Skeletal muscle tissue (tissue), 4 donors: Measurements from ENCODE around the gene RAB5A. TPM values are rescaled to one million over a fixed set of nuclear protein-coding genes. Genes with fewer than 3 reads are reported as not detected.

ENCODE experiments used
- H3K27ac ChIP-seq: one replicate; pipeline ENCODE4 v1.7.0; 2013; ENCODE audit warnings: mild to moderate bottlenecking, low read depth, low read length, inconsistent platforms
- H3K27me3 ChIP-seq, 3 donors: one replicate each; pipeline ENCODE4 v1.7.0; 2013; ENCODE audit warnings: low read length in 3 of 3; ENCODE audit not compliant: control insufficient read depth in 3 of 3, insufficient read depth in 3 of 3
- H3K36me3 ChIP-seq, 3 donors: one replicate each; pipeline ENCODE4 v1.7.0; 2013; ENCODE audit warnings: low read length in 3 of 3; ENCODE audit not compliant: control insufficient read depth in 3 of 3, insufficient read depth in 3 of 3
- H3K4me1 ChIP-seq, 3 donors: one replicate each; pipeline ENCODE4 v1.7.0; 2013; ENCODE audit warnings: low read length in 3 of 3, mild to moderate bottlenecking in 3 of 3; ENCODE audit not compliant: control insufficient read depth in 3 of 3, insufficient read depth in 3 of 3
- H3K4me3 ChIP-seq, 3 donors: one replicate each; pipeline ENCODE4 v1.7.0; 2013; ENCODE audit warnings: low read length in 3 of 3
- H3K9ac ChIP-seq, 3 donors: one replicate each; pipeline ENCODE4 v1.7.0; 2013; ENCODE audit warnings: low read length in 3 of 3, mild to moderate bottlenecking in 3 of 3, moderate library complexity in 2 of 3, low read depth in 1 of 3
- H3K9me3 ChIP-seq, 3 donors: one replicate each; pipeline ENCODE4 v1.7.0; 2013; ENCODE audit warnings: low read length in 3 of 3; ENCODE audit not compliant: control insufficient read depth in 3 of 3
- total RNA-seq: library from RNA; depleted of rRNA; stranded (reverse); fragments of >200 nt; gene quantifications from one replicate; pipeline ENCODE4 v1.2.3, GENCODE V29; 2014
- donor health status: Osteomylitis.

The RAB5A gene
- total RNA-seq, 1 donor from 2014 or later = 38.6 TPM

DNA sequence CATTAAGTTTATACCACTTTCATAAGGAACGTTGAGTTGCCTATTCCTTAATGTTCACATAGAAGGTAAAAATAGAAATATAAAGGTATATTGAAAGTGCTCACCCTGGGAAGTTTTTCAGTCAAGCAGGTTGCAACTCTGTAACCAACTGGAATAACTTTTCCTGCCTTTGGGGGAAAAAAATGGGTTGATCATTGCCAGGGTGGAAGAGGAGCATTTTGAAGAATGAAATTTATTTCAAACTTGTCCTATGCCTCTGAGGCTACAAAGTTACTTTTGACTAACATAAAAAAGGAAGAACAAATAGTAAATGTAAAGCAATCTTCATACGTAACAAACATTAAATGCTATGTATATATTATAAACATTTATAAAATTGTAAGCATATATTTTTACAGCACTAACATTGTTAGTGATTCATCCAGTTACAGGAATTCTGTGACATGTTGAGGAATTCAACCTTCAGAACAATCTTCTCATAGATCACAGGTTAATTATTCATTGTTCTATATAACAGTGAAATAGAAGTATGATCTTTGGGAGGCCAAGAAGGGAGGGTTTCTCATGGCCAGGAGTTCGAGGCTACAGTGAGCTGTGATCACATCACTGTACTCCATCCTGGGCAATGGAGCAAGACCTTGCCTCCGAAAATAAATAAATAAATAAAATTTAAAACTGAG, 26.4 kb upstream of the RAB5A start:
- no peaks in the 10 kb centered on the region for H3K9me3 ChIP-seq
- H3K4me1 ChIP-seq = no peaks in the 10 kb centered on the region

DNA sequence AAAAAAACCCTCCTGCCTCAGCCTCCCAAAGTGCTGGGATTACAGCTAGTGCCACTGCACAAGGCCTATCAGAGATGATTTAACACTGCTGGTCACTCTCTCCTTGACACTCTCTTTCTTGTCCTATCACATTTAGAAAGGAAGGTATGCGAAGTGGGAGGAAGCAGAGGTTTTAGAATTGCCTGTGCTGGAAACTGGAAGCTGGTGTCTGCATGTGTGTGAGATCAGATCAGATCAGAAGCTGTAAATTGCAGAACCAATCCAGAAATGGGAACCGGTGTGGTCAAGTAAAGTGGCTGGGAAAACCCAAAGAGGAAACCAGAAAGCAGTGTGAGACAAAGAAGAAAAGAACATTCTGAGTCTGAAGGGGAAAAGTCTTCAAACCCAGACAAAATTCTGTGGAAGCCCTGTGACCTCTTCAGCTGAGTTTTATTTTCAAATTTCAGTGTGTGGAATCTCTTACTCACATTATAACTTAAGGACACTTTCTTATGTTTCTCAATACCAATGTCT, 15.7 kb upstream of the RAB5A start:
- Histone ChIP-seq H3K4me1 (no peaks in the 10 kb centered on the region), H3K36me3 (no peaks in the 10 kb centered on the region), H3K4me3 (no peak overlapping the region), H3K9me3 (no peaks in the 10 kb centered on the region), H3K27ac (no peak overlapping the region), H3K9ac (no peak overlapping the region), H3K27me3 (peaks cover 8 to 10% (median 10%) of the 10 kb centered on the region in 3 donors)

More for the DNA sequence above, 26.4 kb upstream of the RAB5A start:
- no peaks in the 10 kb centered on the region for H3K27me3 ChIP-seq
- no peak overlapping the region for H3K9ac ChIP-seq
- no peak overlapping the region for H3K27ac ChIP-seq
- no peak overlapping the region for H3K4me3 ChIP-seq
- H3K36me3 ChIP-seq = no peaks in the 10 kb centered on the region

DNA sequence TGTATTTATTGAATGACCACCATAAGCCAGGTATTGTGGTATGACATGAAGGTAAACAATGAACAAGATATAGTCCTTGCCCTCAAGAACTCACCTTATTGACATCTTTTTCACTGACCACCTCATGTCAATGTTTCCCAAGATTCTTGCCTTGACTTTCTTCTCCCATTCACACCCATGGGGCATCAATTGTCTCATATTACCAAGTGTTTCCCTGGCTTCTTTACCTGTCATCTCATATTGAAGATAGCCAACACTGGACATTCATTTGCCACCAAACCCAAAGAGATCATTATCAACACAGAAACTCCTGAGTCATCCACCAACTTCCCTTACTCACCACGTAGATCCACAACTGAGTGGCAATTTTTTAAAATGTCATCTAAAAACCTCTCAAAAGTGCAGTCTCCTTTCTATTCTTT, 15.1 kb upstream of the RAB5A start:
- Histone ChIP-seq H3K27ac (no peak overlapping the region), H3K9me3 (no peaks in the 10 kb centered on the region), H3K9ac (no peak overlapping the region), H3K4me3 (no peak overlapping the region), H3K36me3 (no peaks in the 10 kb centered on the region), H3K4me1 (no peaks in the 10 kb centered on the region), H3K27me3 (peaks cover 8 to 10% (median 10%) of the 10 kb centered on the region in 3 donors)

DNA sequence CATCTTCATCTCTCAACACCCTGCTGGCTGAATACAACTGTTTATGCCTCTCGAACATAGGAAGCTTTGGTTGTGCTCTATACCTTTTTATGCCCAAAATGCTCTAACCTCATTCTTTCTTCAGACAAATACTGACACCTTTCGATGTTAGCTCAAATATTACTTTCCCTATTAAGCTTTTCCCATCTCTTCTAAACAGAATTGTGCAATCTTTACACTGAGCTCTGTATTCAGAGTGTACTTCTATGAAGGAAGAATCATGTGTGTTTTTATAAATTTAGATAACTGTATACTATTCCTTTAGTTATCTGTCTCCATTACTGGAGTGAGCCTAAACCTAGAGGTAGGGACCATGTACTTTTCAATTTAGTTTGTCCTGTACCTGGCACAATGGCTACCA, 14.5 kb upstream of the RAB5A start:
- H3K27ac ChIP-seq = no peak overlapping the region
- H3K27me3 ChIP-seq = peaks cover 8 to 10% (median 10%) of the 10 kb centered on the region in 3 donors

DNA sequence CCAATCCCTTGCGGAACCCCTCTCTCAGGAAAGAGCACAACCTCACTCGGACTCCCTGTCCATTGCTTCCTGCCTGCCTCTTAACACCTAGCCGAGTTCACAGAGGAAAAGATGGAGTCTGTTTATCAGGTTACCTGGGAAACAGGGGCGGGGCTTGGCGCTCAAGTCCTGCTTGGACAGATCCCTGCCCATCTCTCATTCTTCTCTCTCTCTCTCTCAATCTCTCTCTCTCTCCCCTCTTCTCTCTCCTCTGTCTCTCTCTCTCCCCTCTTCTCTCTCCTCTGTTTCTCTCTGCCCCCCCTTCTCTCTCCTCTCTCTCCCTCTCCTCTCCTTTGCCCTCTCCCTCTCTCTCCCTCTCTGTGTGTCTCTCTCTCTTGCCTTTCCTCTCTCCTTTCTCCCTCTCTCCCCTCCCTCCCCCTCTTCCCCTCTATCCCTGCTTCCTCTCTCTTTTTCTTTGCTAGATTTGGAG, 12.8 kb upstream of the RAB5A start, which contains the start of gene EFHB:
TSS of gene EFHB (minus strand) at position 120 of the 469 bp plus-strand sequence. CDS start 199 bp downstream, outside the sequence.
- H3K4me3 ChIP-seq = no peak within 1 kb of the TSS
- no peak within 1 kb of the TSS for H3K9ac ChIP-seq
- peaks cover 8 to 10% (median 10%) of the 10 kb centered on the region in 3 donors for H3K27me3 ChIP-seq
- H3K4me1 ChIP-seq = no peaks in the 10 kb centered on the region
- H3K36me3 ChIP-seq = no peaks in the 10 kb centered on the region
- H3K9me3 ChIP-seq = no peaks in the 10 kb centered on the region
- no peak within 1 kb of the TSS for H3K27ac ChIP-seq

More for the DNA sequence above, 14.5 kb upstream of the RAB5A start:
- H3K9ac ChIP-seq = no peak overlapping the region
- no peaks in the 10 kb centered on the region for H3K9me3 ChIP-seq
- H3K4me3 ChIP-seq = no peak overlapping the region
- no peaks in the 10 kb centered on the region for H3K36me3 ChIP-seq
- H3K4me1 ChIP-seq = no peaks in the 10 kb centered on the region

DNA sequence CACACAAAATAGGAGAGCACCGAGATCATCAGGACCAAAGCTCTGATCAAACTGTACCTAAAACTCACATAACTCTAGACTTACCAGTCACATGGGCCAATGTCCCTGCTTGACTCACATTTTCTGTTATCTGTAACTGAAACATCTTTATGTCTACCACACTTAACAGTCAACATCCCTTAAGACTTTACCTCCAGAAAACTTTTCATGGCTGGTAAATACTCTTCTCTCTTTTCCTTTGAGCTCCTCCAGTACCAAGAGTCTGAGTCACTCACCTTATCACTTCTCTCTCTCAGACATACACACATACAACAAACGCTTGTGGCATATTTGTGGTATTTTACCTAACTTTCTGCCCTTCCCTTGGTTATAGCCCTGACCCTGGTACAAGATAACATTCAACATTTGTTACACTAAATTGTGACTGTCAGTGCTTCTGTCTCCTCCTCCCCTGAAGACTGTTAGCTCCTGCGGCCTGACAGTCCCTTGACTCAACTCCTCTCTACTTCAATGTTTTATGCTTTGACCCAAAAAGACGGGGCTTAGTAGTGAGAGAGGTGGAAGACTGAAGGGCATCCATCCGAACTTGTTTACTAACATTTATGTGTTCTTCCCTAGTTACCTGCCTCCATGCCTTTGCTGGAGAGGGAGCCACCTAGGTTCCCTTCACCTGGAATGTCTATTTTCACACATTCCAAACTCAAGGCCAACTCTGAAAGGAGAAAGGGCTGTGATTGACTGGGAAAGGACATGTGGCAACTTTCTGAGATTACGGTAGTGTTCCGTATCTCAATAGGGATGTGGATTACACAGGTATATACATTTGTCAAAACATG, 9.2 kb upstream of the RAB5A start:
- H3K27ac ChIP-seq = no peak overlapping the region
- H3K4me3 ChIP-seq = no peak overlapping the region
- H3K4me1 ChIP-seq = no peaks in the 10 kb centered on the region
- H3K9me3 ChIP-seq = peaks cover 0 to 2% (median 0%) of the 10 kb centered on the region in 3 donors
- H3K27me3 ChIP-seq = peaks cover 8 to 11% (median 10%) of the 10 kb centered on the region in 3 donors
- no peak overlapping the region for H3K9ac ChIP-seq
- no peaks in the 10 kb centered on the region for H3K36me3 ChIP-seq

DNA sequence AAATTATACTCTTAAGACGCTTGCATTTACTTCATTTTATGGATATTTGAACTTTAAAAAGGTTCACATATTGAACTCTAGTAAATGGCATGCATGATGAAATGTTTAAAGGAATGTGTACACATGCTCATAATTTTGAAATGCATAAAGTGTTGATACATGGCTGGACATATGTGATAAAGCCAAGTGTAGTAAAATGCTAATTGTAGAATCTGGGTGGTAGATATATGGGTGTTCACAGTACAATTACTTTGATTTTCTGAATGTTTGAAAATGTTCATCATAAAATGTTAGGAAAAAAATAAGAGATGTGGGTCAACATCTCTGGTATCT, 8.6 kb upstream of the RAB5A start:
- Histone ChIP-seq H3K27ac (no peak overlapping the region), H3K4me1 (no peaks in the 10 kb centered on the region), H3K4me3 (no peak overlapping the region), H3K9ac (no peak overlapping the region), H3K27me3 (peaks cover 7 to 10% (median 8%) of the 10 kb centered on the region in 3 donors), H3K36me3 (no peaks in the 10 kb centered on the region), H3K9me3 (peaks cover 0 to 2% (median 0%) of the 10 kb centered on the region in 3 donors)

DNA sequence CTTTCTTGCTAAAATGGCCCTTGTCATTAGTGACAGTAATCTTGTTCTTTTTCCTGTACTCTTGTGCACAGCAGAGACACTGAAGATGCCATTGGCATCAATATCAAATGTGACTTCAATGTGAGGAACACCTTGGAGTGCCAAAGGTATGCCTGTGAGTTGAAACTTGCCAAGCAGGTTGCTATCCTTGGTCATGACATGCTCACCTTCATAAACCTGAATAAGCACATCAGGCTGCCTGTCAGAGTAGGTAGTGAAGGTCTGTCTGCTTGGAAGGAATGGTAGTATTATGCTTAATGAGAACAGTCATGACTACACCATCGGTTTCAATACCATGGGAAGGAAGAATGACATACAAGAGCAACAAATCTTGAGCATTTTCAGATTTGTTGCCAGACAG, 6.3 kb upstream of the RAB5A start:
- Histone ChIP-seq H3K27ac (no peak overlapping the region), H3K9me3 (peaks cover 0 to 2% (median 0%) of the 10 kb centered on the region in 3 donors), H3K9ac (no peak overlapping the region), H3K4me1 (no peaks in the 10 kb centered on the region), H3K36me3 (no peaks in the 10 kb centered on the region), H3K27me3 (peaks cover 0 to 2% (median 0%) of the 10 kb centered on the region in 3 donors), H3K4me3 (no peak overlapping the region)

DNA sequence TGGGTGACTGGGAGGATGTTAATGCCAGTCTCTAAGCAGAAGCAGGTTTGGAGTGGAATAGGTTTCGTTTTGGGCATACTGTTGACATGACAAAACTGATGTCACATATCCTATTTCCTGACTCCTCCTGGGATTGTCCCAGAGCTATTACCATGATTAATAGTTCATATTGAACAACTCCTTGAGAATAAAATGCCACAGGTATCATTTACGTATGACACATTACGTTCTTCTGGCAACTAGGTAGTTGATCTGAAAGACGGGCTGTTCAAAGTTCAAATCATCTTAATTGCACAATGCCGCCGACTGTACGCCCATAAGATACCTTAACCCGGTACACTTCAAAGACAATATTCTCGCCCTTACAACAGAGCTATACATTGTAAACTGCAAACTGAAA, 1.4 kb upstream of the RAB5A start:
- no peak overlapping the region for H3K27ac ChIP-seq
- peaks cover 8 to 22% (median 10%) of the 10 kb centered on the region in 3 donors for H3K4me1 ChIP-seq
- peak overlapping the region in 1 of 3 donors; percentile 97 for H3K9ac ChIP-seq
- peak overlapping the region in 1 of 3 donors; percentile 96 for H3K4me3 ChIP-seq
- peaks cover 0 to 5% (median 0%) of the 10 kb centered on the region in 3 donors for H3K36me3 ChIP-seq
- no peaks in the 10 kb centered on the region for H3K27me3 ChIP-seq
- peaks cover 0 to 2% (median 0%) of the 10 kb centered on the region in 3 donors for H3K9me3 ChIP-seq
